ENCODE results near the gene CALHM4.

The CALHM4 gene

GRCh38 chr6:116543149-116543548 is 10.4 kb upstream of the CALHM4 start:
- Histone ChIP-seq H3K27ac (ENCODE audit: low read depth, low read length) (no peak overlapping the region), H3K4me3 (ENCODE audit: low read length) (no peak overlapping the region), H3K36me3 (ENCODE audit: insufficient read depth, low read length) (no peaks in the 10 kb centered on the region), H3K9me3 (ENCODE audit: insufficient read depth, low read depth, low read length) (no peaks in the 10 kb centered on the region), H3K4me1 (ENCODE audit: insufficient read depth, low read length) (no peaks in the 10 kb centered on the region), H3K27me3 (ENCODE audit: insufficient read depth, low read length) (no peaks in the 10 kb centered on the region), H3K9ac (ENCODE audit: low read depth, low read length) (no peak overlapping the region)

DNA sequence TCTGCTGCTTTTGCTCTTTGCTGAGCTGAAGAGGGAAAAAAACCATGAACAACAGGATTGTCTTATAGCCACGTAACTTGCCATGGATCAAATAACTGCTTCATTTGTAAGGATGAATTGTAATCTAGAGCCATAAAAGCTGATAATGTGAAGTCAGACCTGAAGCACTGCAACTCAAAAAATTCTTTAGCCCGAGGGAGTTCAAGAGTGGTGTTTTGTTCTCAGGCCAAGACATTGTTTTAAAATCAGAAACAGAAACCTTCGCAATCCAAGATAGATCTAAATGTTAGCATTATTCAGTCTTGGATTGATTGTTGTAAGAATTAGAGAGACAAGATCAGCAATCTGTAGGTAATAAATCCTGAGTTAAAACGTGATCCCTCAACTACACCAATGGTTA is 7.9 kb upstream of the CALHM4 start, which contains the start of gene TRAPPC3L:
TRAPPC3L (minus strand) TSS at position 34 of the 400 bp plus-strand sequence. CDS start 170 bp downstream, outside the sequence.
- Histone ChIP-seq H3K4me1 (ENCODE audit: insufficient read depth, low read length) (no peaks in the 10 kb centered on the region), H3K27ac (ENCODE audit: low read depth, low read length) (no peak within 1 kb of the TSS), H3K4me3 (ENCODE audit: low read length) (no peak within 1 kb of the TSS), H3K27me3 (ENCODE audit: insufficient read depth, low read length) (no peaks in the 10 kb centered on the region), H3K9me3 (ENCODE audit: insufficient read depth, low read depth, low read length) (no peaks in the 10 kb centered on the region), H3K36me3 (ENCODE audit: insufficient read depth, low read length) (no peaks in the 10 kb centered on the region), H3K9ac (ENCODE audit: low read depth, low read length) (no peak within 1 kb of the TSS)
- 94% methylated on average over 3 of the region's 4 CpGs for WGBS

DNA sequence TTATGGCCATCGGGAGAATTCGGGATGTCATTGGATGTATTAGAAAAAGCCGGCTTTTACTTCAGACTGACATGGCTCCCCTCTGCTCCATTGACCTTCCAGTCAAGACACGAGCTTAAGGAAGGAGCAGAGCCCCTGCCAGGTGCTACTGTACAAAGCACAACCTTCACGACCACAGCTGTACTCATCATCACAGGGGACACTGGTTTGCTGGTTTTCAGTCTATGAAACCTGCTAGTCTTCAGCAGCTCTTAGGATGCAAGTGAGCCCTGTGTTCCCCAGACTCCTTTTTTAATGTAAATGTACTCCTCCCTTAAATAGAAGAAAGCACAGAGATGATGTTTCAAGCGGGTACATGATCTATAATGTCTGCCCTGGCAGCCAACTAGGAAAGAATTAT is 6.2 kb upstream of the CALHM4 start:
- Histone ChIP-seq H3K27me3 (ENCODE audit: insufficient read depth, low read length) (no peaks in the 10 kb centered on the region), H3K9ac (ENCODE audit: low read depth, low read length) (no peak overlapping the region; the same call in 1 of the 2 replicates), H3K9me3 (ENCODE audit: insufficient read depth, low read depth, low read length) (no peaks in the 10 kb centered on the region), H3K4me3 (ENCODE audit: low read length) (no peak overlapping the region), H3K27ac (ENCODE audit: low read depth, low read length) (no peak overlapping the region), H3K4me1 (ENCODE audit: insufficient read depth, low read length) (no peaks in the 10 kb centered on the region), H3K36me3 (ENCODE audit: insufficient read depth, low read length) (no peaks in the 10 kb centered on the region)
- WGBS: 77% methylated on average over 6 of the region's 6 CpGs

DNA sequence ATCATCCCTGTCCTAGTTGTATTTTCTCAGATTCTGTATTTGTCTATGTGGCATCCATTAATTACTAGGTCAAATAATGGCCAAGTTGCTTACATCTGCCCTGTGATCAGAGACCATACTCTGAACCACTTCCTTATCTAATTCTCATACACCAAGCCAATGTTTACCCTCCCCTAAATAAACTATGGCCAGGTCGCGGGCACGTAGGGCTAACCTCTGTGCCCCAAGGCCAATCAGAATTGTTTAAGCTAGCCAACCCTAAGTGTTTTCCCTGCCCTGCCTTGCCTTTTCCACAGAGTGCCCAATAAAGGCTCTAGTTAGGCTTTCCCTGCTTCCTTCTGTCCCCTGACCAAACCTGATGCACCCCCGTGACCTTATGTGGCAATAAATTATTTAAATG is 2.8 kb upstream of the CALHM4 start:
- Histone ChIP-seq H3K9me3 (ENCODE audit: insufficient read depth, low read depth, low read length) (no peaks in the 10 kb centered on the region), H3K27me3 (ENCODE audit: insufficient read depth, low read length) (no peaks in the 10 kb centered on the region), H3K9ac (ENCODE audit: low read depth, low read length) (no peak overlapping the region), H3K36me3 (ENCODE audit: insufficient read depth, low read length) (no peaks in the 10 kb centered on the region), H3K4me3 (ENCODE audit: low read length) (no peak overlapping the region), H3K4me1 (ENCODE audit: insufficient read depth, low read length) (no peaks in the 10 kb centered on the region), H3K27ac (ENCODE audit: low read depth, low read length) (no peak overlapping the region)
- 79% methylated on average over 4 of the region's 4 CpGs for WGBS

GRCh38 chr6:116556065-116556464 is 2.5 kb downstream of the CALHM4 start:
- H3K4me3 ChIP-seq (ENCODE audit: low read length): no peak overlapping the region
- no peaks in the 10 kb centered on the region for H3K27me3 ChIP-seq (ENCODE audit: insufficient read depth, low read length)
- no peaks in the 10 kb centered on the region for H3K4me1 ChIP-seq (ENCODE audit: insufficient read depth, low read length)
- WGBS: 86% methylated on average over 1 of the region's 1 CpG
- no peak overlapping the region for H3K9ac ChIP-seq (ENCODE audit: low read depth, low read length)
- no peaks in the 10 kb centered on the region for H3K36me3 ChIP-seq (ENCODE audit: insufficient read depth, low read length)
- H3K9me3 ChIP-seq (ENCODE audit: insufficient read depth, low read depth, low read length): no peaks in the 10 kb centered on the region
- no peak overlapping the region for H3K27ac ChIP-seq (ENCODE audit: low read depth, low read length)

GRCh38 chr6:116556814-116557415 is 3.4 kb downstream of the CALHM4 start:
- 88% methylated on average over 5 of the region's 5 CpGs for WGBS

DNA sequence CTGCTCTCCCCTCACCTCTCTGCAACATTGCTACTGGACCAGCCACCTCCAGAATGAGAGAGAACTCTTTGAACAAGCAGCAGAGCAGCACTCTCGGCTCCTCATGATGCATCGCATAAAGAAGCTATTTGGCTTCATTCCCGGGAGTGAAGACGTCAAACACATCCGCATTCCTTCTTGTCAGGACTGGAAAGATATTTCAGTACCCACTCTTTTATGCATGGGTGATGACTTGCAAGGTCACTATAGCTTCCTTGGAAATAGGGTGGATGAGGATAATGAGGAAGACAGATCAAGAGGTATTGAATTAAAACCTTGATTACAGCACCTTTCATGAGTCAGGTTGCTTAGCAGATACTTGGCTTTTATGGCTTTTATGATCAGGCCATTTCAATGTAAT is 4.3 kb downstream of the CALHM4 start:
- no peak overlapping the region for H3K9ac ChIP-seq (ENCODE audit: low read depth, low read length)
- no peaks in the 10 kb centered on the region for H3K9me3 ChIP-seq (ENCODE audit: insufficient read depth, low read depth, low read length)
- no peak overlapping the region for H3K4me3 ChIP-seq (ENCODE audit: low read length)
- no peaks in the 10 kb centered on the region for H3K36me3 ChIP-seq (ENCODE audit: insufficient read depth, low read length)
- H3K4me1 ChIP-seq (ENCODE audit: insufficient read depth, low read length): no peaks in the 10 kb centered on the region
- 83% methylated on average over 5 of the region's 5 CpGs for WGBS
- H3K27ac ChIP-seq (ENCODE audit: low read depth, low read length): no peak overlapping the region
- H3K27me3 ChIP-seq (ENCODE audit: insufficient read depth, low read length): no peaks in the 10 kb centered on the region

More at GRCh38 chr6:116556814-116557415, 3.4 kb downstream of the CALHM4 start:
- Histone ChIP-seq H3K9ac (ENCODE audit: low read depth, low read length) (no peak overlapping the region), H3K9me3 (ENCODE audit: insufficient read depth, low read depth, low read length) (no peaks in the 10 kb centered on the region), H3K27me3 (ENCODE audit: insufficient read depth, low read length) (no peaks in the 10 kb centered on the region), H3K27ac (ENCODE audit: low read depth, low read length) (no peak overlapping the region), H3K36me3 (ENCODE audit: insufficient read depth, low read length) (no peaks in the 10 kb centered on the region), H3K4me1 (ENCODE audit: insufficient read depth, low read length) (no peaks in the 10 kb centered on the region), H3K4me3 (ENCODE audit: low read length) (no peak overlapping the region)

DNA sequence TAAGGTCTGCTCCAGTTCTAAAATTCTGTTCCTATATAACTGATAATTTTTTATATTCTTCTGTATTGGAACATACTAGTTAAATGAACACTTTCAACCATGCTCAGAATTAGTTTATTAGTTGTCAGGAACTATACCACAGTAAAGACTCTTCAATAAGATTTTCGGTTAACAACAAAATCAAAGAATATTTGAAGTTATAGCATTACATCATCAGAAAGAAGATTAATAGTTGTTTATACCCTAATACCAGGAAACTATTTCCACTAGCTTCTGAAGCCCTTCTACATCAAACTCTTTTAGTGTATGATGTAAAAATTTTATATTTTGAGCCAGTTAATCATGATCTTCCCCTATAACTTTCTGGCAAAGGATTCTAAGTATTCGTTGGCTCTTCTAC is 6.6 kb downstream of the CALHM4 start:
- 100% methylated on average over 1 of the region's 2 CpGs for WGBS
- H3K36me3 ChIP-seq (ENCODE audit: insufficient read depth, low read length): no peaks in the 10 kb centered on the region
- no peaks in the 10 kb centered on the region for H3K4me1 ChIP-seq (ENCODE audit: insufficient read depth, low read length)
- H3K9me3 ChIP-seq (ENCODE audit: insufficient read depth, low read depth, low read length): no peaks in the 10 kb centered on the region
- H3K4me3 ChIP-seq (ENCODE audit: low read length): no peak overlapping the region
- no peaks in the 10 kb centered on the region for H3K27me3 ChIP-seq (ENCODE audit: insufficient read depth, low read length)
- no peak overlapping the region for H3K27ac ChIP-seq (ENCODE audit: low read depth, low read length)
- no peak overlapping the region for H3K9ac ChIP-seq (ENCODE audit: low read depth, low read length)

- 61% methylated on average over 8 of the region's 9 CpGs for WGBS
- Histone ChIP-seq H3K36me3 (ENCODE audit: insufficient read depth, low read length) (no peaks in the 10 kb centered on the region), H3K27me3 (ENCODE audit: insufficient read depth, low read length) (no peaks in the 10 kb centered on the region), H3K4me3 (ENCODE audit: low read length) (no peak overlapping the region), H3K9me3 (ENCODE audit: insufficient read depth, low read depth, low read length) (no peaks in the 10 kb centered on the region), H3K4me1 (ENCODE audit: insufficient read depth, low read length) (no peaks in the 10 kb centered on the region), H3K27ac (ENCODE audit: low read depth, low read length) (no peak overlapping the region), H3K9ac (ENCODE audit: low read depth, low read length) (no peak overlapping the region)
These were observed 7.9 kb downstream of the CALHM4 start for GRCh38 chr6:116561377-116562018.

DNA sequence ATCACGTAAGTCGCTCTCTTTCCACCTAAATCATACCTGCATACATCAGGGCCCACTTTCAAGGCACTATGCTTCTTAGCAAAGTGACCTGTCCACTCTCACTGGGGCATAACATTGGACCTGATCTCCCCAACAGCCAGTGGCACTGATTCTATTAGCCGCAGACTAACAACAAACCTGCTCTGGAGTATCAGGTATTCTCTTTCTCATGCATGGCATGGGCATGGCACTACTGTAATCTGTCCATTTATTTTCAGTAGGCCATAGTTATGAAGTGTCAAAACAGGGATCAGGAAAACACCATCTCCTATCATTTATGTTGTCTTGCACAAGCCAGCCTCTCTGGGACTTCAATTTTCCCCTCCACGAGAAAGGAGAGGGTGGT is 8.5 kb downstream of the CALHM4 start:
- Histone ChIP-seq H3K27ac (ENCODE audit: low read depth, low read length) (no peak overlapping the region), H3K4me3 (ENCODE audit: low read length) (no peak overlapping the region), H3K27me3 (ENCODE audit: insufficient read depth, low read length) (no peaks in the 10 kb centered on the region), H3K9me3 (ENCODE audit: insufficient read depth, low read depth, low read length) (no peaks in the 10 kb centered on the region), H3K36me3 (ENCODE audit: insufficient read depth, low read length) (no peaks in the 10 kb centered on the region), H3K4me1 (ENCODE audit: insufficient read depth, low read length) (no peaks in the 10 kb centered on the region), H3K9ac (ENCODE audit: low read depth, low read length) (no peak overlapping the region)
- WGBS: 96% methylated on average over 3 of the region's 4 CpGs

- H3K9me3 ChIP-seq (ENCODE audit: insufficient read depth, low read depth, low read length): no peaks in the 10 kb centered on the region
- no peak overlapping the region for H3K9ac ChIP-seq (ENCODE audit: low read depth, low read length)
- 70% methylated on average over 3 of the region's 3 CpGs for WGBS
These were observed 9.1 kb downstream of the CALHM4 start for GRCh38 chr6:116562614-116563013.

More at GRCh38 chr6:116562614-116563013, 9.1 kb downstream of the CALHM4 start:
- H3K27me3 ChIP-seq (ENCODE audit: insufficient read depth, low read length): no peaks in the 10 kb centered on the region; the same call in 1 of the 2 replicates
- H3K27ac ChIP-seq (ENCODE audit: low read depth, low read length): no peak overlapping the region
- H3K36me3 ChIP-seq (ENCODE audit: insufficient read depth, low read length): no peaks in the 10 kb centered on the region
- no peak overlapping the region for H3K4me3 ChIP-seq (ENCODE audit: low read length)
- H3K4me1 ChIP-seq (ENCODE audit: insufficient read depth, low read length): no peaks in the 10 kb centered on the region
